GM21367 (cell line): ENCODE data around the gene DES.
A peak's percentile ranks its signal among the peaks of the same experiment; 100 is the strongest.

Experiments
- ATAC-seq: cut with Tn5 transposase; IDR thresholded peaks from one replicate; pipeline ENCODE4 v1.9.1; 2021; ENCODE audit not compliant: unreplicated experiment

DES gene

DNA sequence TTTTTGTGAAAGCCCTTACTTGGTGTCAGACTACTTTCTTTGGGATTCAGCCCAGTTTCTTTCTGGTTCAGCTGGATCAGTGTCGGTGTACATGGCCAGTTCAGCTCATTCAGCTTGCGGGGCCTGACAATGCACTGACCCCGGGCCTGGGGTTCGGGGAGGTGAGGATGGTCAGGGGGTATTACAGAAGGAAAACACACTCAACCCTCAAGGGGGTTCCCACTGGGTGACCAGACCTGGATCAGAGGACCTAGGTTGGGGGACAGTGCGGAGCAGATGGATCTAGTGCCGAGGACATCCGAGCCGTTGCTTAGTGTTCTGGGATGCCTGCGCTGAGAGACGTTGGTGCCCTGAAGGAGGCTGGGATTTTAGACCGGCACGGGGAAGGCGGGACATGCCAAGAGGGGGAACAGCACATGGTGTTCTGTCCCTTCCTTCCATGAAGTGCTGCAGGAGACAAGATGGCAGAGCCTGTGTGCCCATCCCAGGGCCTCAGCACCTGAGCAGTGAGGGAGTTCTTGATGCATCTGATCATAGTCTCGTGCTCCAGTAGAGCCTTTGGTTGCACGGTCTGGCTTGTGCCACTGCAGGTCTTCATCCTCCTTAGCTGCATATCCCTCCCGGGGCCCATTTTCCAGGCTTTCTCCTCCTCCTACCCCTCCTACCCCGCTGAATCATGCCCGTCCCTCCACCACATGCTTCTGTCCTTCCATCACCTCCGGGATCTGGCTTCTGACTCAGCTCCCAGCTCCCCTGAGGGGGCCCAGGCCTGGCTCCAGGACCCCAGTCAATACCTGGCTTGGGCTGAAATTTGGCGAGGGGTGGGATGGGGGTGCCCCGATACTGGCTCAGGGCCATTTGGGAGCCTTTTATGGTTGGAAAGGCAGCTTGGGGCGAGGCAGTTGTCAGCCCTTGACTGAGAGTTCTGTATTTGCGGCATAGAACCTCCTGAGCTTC lies 34.5 kb downstream of the DES start:
- no peak for ATAC-seq

DNA sequence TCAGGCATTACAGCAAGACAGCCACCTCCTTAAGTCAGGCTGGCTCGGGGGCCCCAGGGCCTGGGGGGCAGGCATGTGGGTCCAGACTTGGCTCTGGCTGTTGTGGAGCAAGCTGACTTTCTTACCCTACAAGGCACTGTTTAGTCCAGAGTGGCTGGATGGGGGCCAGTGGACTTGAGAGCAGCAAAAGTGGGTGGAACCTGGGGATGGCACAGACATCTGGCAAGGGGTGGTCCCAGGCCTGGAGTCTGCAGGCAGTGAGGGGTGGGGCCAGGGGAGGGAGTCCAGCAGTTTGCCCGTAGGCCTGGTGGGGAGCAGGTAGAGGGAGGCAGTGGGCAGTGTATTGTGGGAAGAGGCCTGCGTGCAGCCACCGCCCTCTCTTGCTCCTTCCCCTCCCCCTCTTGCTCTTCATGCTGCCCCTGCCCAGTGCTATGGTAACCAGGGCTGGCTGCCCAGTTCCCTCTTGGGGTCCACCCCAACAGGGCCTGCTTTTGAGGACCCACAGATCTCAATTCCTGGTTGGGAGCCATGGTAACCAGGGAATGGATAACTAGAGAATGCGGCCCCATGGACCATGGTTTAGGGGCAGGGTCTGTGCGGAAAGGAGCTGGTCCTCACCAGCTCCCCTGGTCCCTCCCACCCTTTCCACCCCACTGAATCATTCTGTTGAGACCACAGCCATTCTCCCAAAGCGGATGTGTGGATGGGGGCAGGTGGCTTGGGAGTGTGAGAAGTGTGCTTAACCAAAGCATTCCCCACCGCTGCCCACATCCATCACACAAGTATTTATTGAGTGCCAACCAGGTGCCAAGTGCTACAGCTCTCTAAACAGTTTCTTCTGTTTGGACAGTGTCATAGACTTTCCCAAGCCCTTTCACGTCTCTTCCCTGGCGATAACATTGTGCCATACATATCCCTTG lies 35.8 kb downstream of the DES start:
- ATAC-seq: no peak

DNA sequence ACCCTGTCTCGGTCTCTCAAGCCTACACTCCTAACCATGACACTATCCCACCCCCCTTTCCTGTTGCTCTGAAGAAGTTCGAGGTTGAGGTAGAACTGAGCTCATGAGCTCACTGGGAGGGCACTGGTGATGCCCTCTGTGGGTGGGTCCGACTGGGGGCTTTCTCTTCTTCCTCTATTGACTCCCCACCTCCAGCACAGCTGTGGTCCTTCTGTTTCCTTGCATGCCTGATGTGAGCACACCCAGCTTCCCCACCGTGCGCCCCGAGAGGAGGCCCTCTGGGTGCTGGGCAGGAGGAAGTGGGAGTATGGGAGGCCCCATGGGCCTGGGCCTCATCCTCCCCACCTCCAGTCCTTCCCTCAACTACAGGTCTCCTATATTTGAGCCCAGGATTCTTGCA lies 37.4 kb downstream of the DES start:
- no peak for ATAC-seq

DNA sequence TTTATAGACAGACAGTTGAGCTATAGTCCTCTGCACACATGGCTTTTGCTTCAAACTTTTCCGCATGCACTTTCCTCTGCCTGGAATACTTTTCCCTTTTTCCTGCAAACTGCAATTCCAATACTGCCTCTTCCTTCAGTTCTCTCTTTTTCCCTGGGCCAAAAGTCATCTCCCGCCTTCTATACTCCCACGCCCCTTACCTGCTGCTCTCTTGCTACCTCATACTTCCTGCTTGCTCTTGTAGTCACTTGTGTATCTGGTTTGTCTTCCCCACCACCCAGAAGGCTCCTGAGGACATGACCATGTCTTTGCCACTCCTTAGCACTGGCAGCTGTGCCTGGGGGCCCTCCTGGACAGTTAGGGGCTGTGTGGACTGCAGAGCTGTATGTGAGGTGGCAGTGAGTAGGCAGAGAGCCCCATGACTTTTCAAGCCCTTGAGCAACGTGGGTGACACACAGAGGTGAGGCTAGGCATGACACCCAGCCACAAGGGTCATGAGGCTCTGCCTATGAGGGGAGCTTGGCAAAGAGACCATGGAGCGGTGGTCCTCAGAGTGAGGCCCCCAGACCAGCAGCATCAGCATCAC lies 39.7 kb downstream of the DES start:
- ATAC-seq: no peak

DNA sequence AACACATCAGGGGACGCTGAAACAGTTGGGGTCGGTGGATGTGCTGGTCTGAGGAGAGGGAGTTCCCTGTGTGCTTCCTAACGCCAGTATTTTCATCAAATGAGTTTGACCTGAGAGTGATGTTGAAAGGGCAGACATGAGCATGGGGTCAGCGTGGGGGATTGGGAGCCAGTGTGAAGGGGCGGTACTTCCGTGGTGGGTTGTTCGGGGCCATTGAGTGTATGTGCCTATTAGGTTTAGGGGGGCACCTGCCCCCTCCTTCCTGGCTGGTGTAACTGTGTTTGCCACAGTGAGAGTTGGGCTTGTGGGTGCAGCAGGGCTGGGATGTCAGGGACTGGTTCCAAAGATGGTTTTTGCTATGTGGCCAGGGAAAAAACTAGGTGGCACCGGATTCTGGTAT lies 40.8 kb downstream of the DES start:
- no peak for ATAC-seq

DNA sequence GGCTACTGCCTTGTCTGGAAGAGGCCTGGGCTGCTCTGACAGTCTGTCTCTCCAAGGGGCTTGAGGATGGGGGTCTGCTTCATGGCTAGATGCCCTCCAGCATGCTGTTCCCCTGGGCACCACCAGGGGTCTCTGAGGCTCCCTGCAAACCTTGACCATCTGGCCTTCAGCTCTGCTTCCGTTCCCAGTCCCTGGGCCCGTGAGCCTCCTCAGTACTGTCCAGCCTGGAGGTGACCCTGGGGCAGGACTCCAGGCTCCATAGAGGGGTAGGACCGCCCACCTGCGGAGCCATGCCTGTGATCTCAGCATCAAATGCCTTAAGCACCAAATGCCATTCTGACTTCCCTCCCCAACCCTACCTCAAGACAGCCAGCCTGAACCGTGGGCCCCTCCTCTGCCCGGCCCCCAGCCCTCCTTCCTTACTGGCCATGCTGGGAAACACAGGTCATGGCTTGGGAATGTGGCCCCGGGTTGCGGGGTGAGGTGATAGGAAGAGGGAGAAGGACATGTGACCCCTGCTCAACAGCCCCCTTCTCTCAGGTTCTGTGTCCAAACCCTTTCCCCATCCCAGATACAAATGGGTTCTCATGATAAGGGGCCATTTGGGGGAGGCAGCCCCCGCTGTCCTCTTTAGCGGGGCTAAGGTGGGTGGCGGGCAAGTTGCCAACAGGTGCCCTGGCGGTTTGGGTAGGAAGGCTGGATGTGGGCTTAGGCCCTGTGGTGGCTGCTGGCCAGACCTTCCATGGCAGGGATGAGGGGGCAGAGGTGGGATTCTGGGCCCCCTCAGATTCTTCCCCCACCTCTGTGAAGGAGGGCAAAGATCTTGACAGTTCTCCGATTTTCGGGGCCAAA lies 41.5 kb downstream of the DES start:
- peak; percentile 86 for ATAC-seq

DNA sequence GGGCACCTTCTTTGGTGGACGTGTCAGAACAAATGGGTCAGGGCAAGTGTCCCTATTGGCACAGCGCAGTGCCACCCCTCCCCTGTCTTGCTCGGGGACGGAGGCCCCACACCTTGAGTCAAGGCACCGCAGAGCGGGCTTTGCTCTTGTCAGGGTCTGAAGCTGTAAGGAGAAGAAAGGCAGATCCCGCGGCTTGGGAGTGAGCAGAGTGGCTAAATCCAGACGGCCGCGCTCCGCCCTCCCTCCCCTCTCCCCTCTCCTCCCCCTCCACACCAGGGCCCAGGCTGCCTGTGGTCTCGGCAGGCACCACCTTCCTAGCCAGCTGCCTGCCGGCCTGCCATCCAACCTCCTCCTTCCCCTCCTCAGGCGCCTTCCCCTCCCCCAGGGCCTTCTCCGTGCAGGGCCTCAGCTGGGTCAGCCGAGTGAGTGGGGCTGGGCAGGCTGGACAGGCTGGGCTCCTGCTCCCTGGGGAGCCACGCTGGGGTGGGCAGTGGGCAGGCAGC lies 42.3 kb downstream of the DES start:
- ATAC-seq: no peak

DNA sequence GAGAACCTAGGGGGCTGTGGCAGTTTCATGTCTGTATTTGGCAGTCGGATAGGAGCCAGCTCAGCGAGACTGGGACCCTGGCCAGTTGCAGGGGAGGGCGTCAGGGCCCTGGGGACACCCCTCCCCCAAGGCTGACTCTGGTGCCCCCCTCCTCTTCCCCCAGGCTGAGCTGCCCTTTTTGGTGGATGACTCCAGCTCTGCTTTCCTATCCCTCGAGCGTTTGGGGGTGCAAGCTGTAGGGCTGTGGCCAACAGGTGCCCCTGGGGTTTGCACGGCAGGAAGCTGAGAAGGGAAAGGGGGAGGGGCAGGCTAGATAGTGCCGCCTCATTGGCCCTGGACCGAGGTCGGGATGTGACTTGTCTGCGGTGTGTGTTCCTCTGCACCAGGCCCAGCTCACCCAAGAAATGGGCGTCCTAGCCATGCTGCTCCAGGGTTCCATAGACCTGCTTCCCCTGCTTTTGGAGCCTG lies 42.9 kb downstream of the DES start:
- ATAC-seq: no peak

DNA sequence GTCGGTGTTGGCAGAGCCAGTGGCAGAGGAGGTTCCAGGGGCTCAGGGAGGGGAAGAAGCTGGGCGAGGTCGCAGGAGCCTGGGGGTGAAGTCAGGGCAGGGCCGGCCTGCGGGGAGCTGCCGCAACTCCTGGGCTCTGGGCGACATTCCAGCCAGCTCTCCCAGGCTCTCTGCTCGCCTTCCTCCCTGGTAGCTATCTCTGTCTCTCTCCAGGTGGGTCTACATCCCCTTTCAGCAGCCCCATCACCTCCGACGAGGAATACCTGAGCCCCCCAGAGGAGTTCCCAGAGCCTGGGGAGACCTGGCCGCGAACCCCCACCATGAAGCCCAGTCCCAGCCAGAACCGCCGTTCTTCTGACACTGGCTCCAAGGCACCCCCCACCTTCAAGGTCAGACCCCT lies 43.5 kb downstream of the DES start:
- no peak for ATAC-seq

DNA sequence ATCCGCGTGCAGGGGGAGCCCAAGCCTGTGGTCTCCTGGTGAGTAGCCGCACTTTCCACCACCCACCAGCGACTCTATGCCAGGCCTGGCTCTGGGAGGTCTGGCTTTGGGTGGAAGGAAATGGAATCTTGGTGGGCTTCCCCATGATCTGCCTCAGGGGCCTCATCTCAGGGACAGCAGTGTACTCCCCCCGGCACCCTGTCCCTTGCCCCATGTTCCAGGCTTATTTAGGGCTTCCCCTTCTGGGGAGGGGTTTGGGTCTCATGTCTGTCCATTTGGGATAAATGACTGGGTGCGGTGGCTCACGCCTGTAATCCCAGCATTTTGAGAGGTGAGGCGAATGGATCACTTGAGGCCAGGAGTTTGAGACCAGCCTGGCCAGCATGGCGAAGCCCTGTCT lies 44.2 kb downstream of the DES start:
- ATAC-seq: no peak

DNA sequence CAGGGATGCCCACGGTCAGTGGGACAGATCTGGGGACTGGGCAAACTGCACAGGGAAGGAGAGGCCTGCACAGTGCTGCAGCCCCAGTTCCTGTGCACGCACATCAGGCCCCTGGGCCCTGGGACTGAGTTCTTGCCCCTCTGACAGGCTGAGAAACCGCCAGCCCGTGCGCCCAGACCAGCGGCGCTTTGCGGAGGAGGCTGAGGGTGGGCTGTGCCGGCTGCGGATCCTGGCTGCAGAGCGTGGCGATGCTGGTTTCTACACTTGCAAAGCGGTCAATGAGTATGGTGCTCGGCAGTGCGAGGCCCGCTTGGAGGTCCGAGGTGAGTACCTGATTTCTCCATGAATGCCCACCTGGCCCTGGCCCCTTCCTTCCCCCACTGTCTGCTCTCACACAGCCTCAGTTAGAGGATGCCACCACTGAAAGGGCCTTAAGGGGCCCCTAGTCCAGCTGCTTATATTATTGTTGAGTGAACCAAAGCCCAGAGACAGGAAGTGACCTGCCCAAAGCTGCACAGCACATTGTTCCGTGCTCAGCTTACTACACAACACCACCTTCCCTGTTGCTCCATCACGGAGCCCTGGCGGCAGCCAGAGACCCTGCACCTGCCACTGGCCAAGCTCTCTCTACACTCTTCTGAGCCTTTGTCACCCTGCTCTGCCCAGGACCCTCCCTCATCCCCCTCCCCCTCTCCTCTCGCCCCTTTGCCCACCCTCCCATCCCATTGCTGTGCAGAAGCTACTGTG lies 46.3 kb downstream of the DES start:
- no peak for ATAC-seq

DNA sequence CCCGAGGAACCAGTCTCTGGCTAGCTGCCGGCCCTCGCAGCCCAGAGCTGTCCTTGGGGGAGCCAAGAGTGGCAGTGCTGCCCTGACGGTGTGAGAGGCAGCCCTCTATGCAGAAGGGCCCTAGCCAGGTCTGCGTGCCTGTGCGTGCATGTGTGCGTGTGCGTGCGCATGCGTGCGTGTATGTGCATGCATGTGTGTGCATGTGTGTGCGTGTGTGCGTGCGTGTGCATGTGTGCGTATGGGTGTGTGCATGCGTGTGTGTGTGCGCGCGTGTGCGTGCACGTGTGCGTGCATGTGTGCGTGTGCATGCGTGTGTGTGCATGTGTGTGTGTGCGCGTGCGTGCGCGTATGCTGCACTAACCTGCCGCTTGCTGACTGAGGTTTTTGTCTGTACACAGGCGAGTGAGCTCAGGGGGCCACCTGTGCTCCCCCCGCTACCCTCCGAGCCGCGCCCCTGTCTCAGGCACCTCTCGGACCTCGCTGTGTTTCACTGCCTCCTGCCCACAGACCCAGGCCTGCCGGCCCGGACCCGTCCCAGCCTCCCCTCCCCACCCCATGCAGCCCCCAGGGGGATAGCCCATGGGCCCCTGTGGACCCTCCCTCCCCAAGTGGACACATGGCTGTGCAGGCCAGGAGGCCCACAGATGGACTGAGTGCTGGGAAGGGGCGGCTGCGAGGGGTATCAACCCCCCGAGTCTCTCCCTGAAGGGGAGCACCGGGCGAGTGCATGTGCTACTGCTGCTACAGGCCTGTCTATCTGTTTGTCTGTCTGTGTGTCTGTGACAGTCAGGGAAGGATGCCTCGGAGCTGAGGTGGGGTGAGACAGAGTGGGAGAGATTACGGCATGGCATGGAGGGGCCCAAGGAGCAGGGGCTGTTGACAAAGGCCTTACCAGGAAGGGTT lies 47.7 kb downstream of the DES start:
- ATAC-seq: no peak

DNA sequence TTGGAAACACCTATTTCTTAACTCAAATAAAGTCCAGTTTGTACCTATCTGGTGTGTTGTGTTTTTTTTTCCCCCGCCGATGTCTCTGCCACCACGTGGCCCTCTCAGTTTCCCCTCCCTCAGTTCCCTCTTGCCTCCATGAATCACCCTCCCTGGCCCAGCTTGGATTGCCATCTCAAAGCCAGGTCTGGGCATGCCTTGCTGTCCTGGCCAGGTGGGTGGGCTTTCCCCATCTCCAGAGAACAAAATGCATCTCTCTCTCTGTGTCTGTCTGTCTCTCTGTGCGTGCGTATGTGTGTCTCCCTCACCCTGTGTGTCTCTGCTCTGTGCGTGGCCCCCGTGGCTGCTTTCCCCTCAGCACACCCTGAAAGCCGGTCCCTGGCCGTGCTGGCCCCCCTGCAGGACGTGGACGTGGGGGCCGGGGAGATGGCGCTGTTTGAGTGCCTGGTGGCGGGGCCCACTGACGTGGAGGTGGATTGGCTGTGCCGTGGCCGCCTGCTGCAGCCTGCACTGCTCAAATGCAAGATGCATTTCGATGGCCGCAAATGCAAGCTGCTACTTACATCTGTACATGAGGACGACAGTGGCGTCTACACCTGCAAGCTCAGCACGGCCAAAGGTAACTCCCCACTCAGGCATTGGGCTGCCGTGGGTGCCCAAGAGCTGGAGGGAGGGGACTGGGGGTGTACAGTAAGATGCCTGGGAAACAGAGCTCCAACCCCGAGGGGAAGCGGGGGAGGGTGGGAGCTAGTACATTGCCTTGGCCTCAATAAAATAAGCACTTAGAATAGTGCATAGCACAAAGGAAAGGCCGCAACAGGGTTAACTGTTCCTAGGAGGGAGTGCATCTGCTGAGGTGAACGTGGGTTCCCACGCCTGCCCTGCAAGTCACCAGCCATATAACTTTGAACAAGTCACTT lies 48.9 kb downstream of the DES start:
- ATAC-seq: no peak

DNA sequence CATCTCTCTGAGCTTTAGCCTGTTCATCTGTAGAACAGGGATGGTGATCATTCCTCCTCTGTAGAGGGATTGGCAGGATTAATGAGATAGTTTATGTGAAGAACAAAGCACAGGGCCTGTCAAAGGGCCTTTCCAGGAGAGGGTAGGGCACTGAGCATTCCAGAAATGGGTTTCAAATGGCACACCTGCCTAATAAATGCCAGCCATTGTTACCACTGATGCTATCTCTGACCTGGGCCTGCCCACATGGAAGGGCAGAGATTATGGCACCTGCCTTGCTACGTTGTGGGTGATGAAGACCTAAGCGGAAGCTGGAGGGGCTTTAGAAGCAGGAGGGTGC lies 49.5 kb downstream of the DES start:
- ATAC-seq: no peak

DNA sequence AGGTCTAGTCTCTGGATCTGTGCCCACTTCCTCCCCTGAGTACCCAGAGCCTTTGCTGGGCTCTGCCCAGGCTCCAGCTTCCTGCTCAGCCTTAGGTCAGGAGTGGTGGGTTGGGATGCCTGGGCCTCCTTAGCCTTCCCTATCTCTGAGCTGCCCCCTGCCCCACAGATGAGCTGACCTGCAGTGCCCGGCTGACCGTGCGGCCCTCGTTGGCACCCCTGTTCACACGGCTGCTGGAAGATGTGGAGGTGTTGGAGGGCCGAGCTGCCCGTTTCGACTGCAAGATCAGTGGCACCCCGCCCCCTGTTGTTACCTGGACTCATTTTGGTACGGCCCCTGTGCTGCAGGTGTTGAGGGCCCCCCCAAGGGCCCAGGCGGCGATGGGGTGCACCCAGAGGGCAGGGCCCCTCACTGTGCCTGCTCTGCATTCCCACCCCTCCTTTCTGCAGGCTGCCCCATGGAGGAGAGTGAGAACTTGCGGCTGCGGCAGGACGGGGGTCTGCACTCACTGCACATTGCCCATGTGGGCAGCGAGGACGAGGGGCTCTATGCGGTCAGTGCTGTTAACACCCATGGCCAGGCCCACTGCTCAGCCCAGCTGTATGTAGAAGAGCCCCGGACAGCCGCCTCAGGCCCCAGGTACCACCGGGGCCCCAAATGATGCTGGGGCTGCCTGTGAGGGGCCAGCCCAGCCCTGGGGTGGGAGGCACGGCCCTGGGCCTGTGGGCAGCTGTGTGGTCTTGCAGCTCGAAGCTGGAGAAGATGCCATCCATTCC lies 50.4 kb downstream of the DES start:
- no peak for ATAC-seq

DNA sequence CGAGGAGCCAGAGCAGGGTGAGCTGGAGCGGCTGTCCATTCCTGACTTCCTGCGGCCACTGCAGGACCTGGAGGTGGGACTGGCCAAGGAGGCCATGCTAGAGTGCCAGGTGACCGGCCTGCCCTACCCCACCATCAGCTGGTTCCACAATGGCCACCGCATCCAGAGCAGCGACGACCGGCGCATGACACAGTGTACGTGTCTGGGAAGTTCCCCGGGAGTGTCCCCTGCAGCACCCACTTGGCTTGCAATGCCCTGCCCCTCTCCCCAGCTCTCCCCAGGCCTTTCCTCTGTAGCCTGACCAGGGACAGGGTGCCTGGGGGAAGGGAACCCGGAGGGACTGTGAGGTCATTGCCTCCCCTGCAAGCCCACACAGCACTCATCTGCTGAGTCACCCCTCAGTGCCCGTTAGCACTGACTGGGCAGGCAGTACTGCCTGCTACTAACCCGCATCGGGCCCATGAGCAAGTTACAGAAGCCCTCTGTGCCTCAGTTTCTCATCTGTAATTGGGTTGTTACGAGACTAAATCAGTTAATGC lies 51.1 kb downstream of the DES start:
- ATAC-seq: no peak

DNA sequence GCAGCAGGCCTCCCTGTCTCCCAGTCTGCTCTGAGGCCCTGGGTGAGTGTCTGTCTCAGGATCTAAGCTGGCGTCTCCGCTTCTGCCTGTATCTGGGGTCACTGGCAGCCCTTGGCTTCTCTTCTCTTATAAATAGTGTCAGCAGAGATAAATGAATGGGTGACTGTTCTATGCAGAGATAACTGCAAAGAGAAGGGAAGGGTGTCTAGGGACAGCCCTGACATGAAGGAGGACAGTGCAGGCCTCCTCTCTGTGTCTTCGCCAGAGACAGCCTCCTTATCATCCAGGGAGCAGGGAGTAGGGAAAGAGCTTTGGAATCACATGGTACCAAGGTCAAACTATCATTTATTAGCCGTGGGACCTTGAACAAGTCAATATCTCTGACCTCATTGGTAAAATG lies 52.3 kb downstream of the DES start:
- no peak for ATAC-seq
